ENCODE results near the gene SLC37A4. TPM values are rescaled to one million over a fixed set of nuclear protein-coding genes. Genes with fewer than 3 reads are reported as not detected.
A peak's percentile ranks its signal among the peaks of the same experiment; 100 is the strongest.

SLC37A4 gene
- total and polyA plus RNA-seq, 10 of the 15 experiments (the other 5 are each of a cell fraction or from before 2014, with no cell fraction given): 11.6 to 29.7 (median 20.4) TPM

- TF ChIP-seq CREB1 (IDR thresholded peaks at IDR 0.05; ENCODE audit: low read depth): peak; percentile 79
- TF ChIP-seq MYB (IDR thresholded peaks at IDR 0.05; ENCODE audit: borderline replicate concordance, low read depth, low read length): no peak
- no peak for TF ChIP-seq ETV6 (conservative IDR thresholded peaks at IDR 0.05 in 1 of 2, IDR thresholded peaks at IDR 0.05 in 1 of 2; ENCODE audit: borderline replicate concordance in 1 of 2, low read depth in 1 of 2)
- no peak; the same call in 1 of the 2 replicates for TF ChIP-seq RFX5 (IDR thresholded peaks at IDR 0.05; ENCODE audit: low read depth, low read length)
- no peak for TF ChIP-seq WRNIP1 (IDR thresholded peaks at IDR 0.05; ENCODE audit: borderline replicate concordance, low read depth, low read length)
- TF ChIP-seq PAX8 (IDR thresholded peaks at IDR 0.05): no peak
- TF ChIP-seq MEF2A (IDR thresholded peaks at IDR 0.05; ENCODE audit: insufficient read depth, low read depth, low read length): 0 out of 2 replicates have a peak, but pooled peaks have one; percentile 27
- no peak for TF ChIP-seq BCL11A (IDR thresholded peaks at IDR 0.05; ENCODE audit: low read depth, low read length)
Measured at GRCh38 chr11:119030329-119031047, at the start of gene SLC37A4 (continued).

- Histone ChIP-seq H3K79me2 (ENCODE audit: control insufficient read depth, insufficient read depth, low read length) (no peaks in the 10 kb centered on the region), H3K27me3 (replicated peaks in 1 of 2; ENCODE audit: control insufficient read depth in 2 of 2, insufficient read depth in 2 of 2, low read length in 1 of 2) (no peaks in the 10 kb centered on the region), H4K20me1 (ENCODE audit: control insufficient read depth, insufficient read depth) (no peaks in the 10 kb centered on the region), H3K4me1 (ENCODE audit: control insufficient read depth, insufficient read depth, low read length) (no peaks in the 10 kb centered on the region), H3K4me2 (ENCODE audit: control insufficient read depth, insufficient read depth) (no peak overlapping the region), H2AFZ (ENCODE audit: control insufficient read depth, low read depth, low read length) (no peak overlapping the region), H3K36me3 (ENCODE audit: control insufficient read depth in 2 of 2, insufficient read depth in 2 of 2, low read length in 1 of 2) (peaks cover 17 to 19% of the 10 kb centered on the region in 2 experiments), H3K9me3 (replicated peaks; ENCODE audit: control insufficient read depth, insufficient read depth, low read length) (no peaks in the 10 kb centered on the region), H3K4me3 (no peak overlapping the region), H3K27ac (ENCODE audit: control insufficient read depth, insufficient read depth) (no peak overlapping the region), H3K9ac (ENCODE audit: control insufficient read depth, insufficient read depth, low read length) (no peak overlapping the region)
- no peak for DNase-seq (ENCODE audit: low read depth, low spot score)
- POLR2A ChIA-PET: interaction anchor here (0.9 kb wide), 1 partner anchor 11 kb away, joined by 3 read pairs; the partner anchor contains the start of gene VPS11
- CTCF ChIA-PET: interaction anchor here (1.0 kb wide), 1 partner anchor 118 kb away, joined by 3 read pairs; no protein-coding TSS in a partner anchor
- FAIRE-seq: no peak
- intact Hi-C loops (cut with micrococcal nuclease; ENCODE audit: unreplicated experiment) (no loop called here), in situ Hi-C loops (cut with MboI) (no loop called here)
- no peak for ATAC-seq
- BruUV-seq (replicated peaks): no TSS peak
- RAD21 ChIA-PET (ENCODE audit: unreplicated experiment): no interaction called here
- TF ChIP-seq CHD4 (IDR thresholded peaks at IDR 0.05) (no peak), POLR2A (IDR thresholded peaks at IDR 0.05; ENCODE audit: low read depth, low read length) (peak; percentile 32; the same call in 1 of the 2 replicates), RB1 (IDR thresholded peaks at IDR 0.05; ENCODE audit: borderline replicate concordance) (no peak), NFYA (IDR thresholded peaks at IDR 0.05; ENCODE audit: borderline replicate concordance, low read depth, low read length) (no peak)
- SMC1A ChIA-PET (ENCODE audit: uncharacterized antibody, unreplicated experiment): no interaction called here
- 94% methylated on average over 19 of the region's 19 CpGs for WGBS (ENCODE audit: insufficient coverage, insufficient replicate concordance, low lambda C conversion rate, missing lambda C conversion rate)
Measured at GRCh38 chr11:119078675-119079420, 48.2 kb upstream of the SLC37A4 start.
